Renal cortex interstitium (tissue), 11 donors: ENCODE measurements around the gene DUS1L. TPM values are rescaled to one million over a fixed set of nuclear protein-coding genes. Genes with fewer than 3 reads are reported as not detected.

ENCODE experiments used
- DNase-seq, 11 donors: peaks; one replicate each; pipeline ENCODE4 v3.0.0-alpha.2; 2013; ENCODE audit warnings: low read depth in 9 of 11, low spot score in 4 of 11; ENCODE audit errors: extremely low read depth in 1 of 11
- polyA plus RNA-seq, 3 donors: library from polyadenylated mRNA; unstranded; fragments of 120-200 nt; gene quantifications; one replicate each; pipeline ENCODE4 v1.2.1, GENCODE V29; 2013; ENCODE audit not compliant: insufficient read length in 3 of 3

Gene DUS1L
- polyA plus RNA-seq, 3 donors = 66.2 to 92.0 (median 90.5) TPM

- no peak for DNase-seq
Measured at GRCh38 chr17:82092094-82092586, 26.5 kb upstream of the DUS1L start.

- DNase-seq = no peak
Measured at GRCh38 chr17:82091264-82092066, 25.9 kb upstream of the DUS1L start.

GRCh38 chr17:82090549-82091263, 25.1 kb upstream of the DUS1L start:
- DNase-seq = no peak

GRCh38 chr17:82089723-82090548, 24.3 kb upstream of the DUS1L start:
- DNase-seq = no peak

- no peak for DNase-seq
Measured at GRCh38 chr17:82088838-82089722, 23.5 kb upstream of the DUS1L start.

GRCh38 chr17:82087961-82088837, 22.6 kb upstream of the DUS1L start:
- no peak for DNase-seq

- DNase-seq = no peak
Measured at GRCh38 chr17:82086941-82087906, 21.6 kb upstream of the DUS1L start.

- DNase-seq = no peak
Measured at GRCh38 chr17:82085931-82086764, 20.5 kb upstream of the DUS1L start.

GRCh38 chr17:82085031-82085861, 19.6 kb upstream of the DUS1L start:
- DNase-seq = no peak

GRCh38 chr17:82084373-82085030, 18.9 kb upstream of the DUS1L start:
- no peak for DNase-seq

- DNase-seq = no peak
Measured at GRCh38 chr17:82083533-82084359, 18.1 kb upstream of the DUS1L start.

- no peak for DNase-seq
Measured at GRCh38 chr17:82083009-82083408, 17.4 kb upstream of the DUS1L start.

GRCh38 chr17:82082456-82082855, 16.9 kb upstream of the DUS1L start:
- no peak for DNase-seq
